Neural progenitor cell (in vitro differentiated cells): ENCODE data around the gene TUNAR. TPM values are rescaled to one million over a fixed set of nuclear protein-coding genes. Genes with fewer than 3 reads are reported as not detected.
A peak's percentile ranks its signal among the peaks of the same experiment; 100 is the strongest.

Source experiments
- DNase-seq: peaks from one replicate; pipeline ENCODE4 v3.0.0-alpha.2; 2016; ENCODE audit warnings: low spot score
- H2AFZ ChIP-seq: fragments of 200-600 bp; sonication (generic); replicated peaks from 2 replicates; pipeline ENCODE4 v1.6.1; 2016; ENCODE audit warnings: antibody characterized with exemption
- H3F3A ChIP-seq: fragments of 200-600 bp; sonication (generic); 2 replicates; pipeline ENCODE4 v1.6.1; 2016; ENCODE audit warnings: antibody characterized with exemption, low read depth
- H3K27ac ChIP-seq: fragments of 200-600 bp; sonication (generic); 2 replicates; pipeline ENCODE4 v1.5.1; 2016; ENCODE audit warnings: mild to moderate bottlenecking
- H3K27me3 ChIP-seq: fragments of 200-600 bp; sonication (generic); 2 replicates; pipeline ENCODE4 v1.6.1; 2016; ENCODE audit warnings: mild to moderate bottlenecking, moderate library complexity
- H3K36me3 ChIP-seq: fragments of 200-600 bp; sonication (generic); 2 replicates; pipeline ENCODE4 v1.5.1; 2016
- H3K4me1 ChIP-seq: fragments of 200-600 bp; sonication (generic); 2 replicates; pipeline ENCODE4 v1.6.1; 2016; ENCODE audit warnings: mixed run types
- H3K4me2 ChIP-seq: fragments of 200-600 bp; sonication (generic); 2 replicates; pipeline ENCODE4 v1.6.1; 2016
- H3K4me3 ChIP-seq: fragments of 200-600 bp; sonication (generic); 2 replicates; pipeline ENCODE4 v1.5.1; 2016
- H3K79me2 ChIP-seq: fragments of 200-600 bp; sonication (generic); 2 replicates; pipeline ENCODE4 v1.6.1; 2016; ENCODE audit warnings: low read depth
- H3K9ac ChIP-seq: fragments of 200-600 bp; sonication (generic); 2 replicates; pipeline ENCODE4 v1.6.1; 2016
- H3K9me3 ChIP-seq: fragments of 200-600 bp; sonication (generic); 2 replicates; pipeline ENCODE4 v1.5.1; 2016; ENCODE audit warnings: low read depth
- H4K20me1 ChIP-seq: fragments of 200-600 bp; sonication (generic); 2 replicates; pipeline ENCODE4 v1.6.1; 2016; ENCODE audit warnings: low read depth
- H3K27ac Mint-ChIP-seq: 3 replicates; pipeline ENCODE4 v1.8.0; 2021; ENCODE audit warnings: mixed read lengths
- H3K27me3 Mint-ChIP-seq: 2 replicates; pipeline ENCODE4 v1.8.0; 2022; ENCODE audit warnings: low read depth, mild to moderate bottlenecking, inconsistent platforms, moderate library complexity, mixed read lengths; ENCODE audit not compliant: insufficient read depth
- H3K36me3 Mint-ChIP-seq: 3 replicates; pipeline ENCODE4 v1.8.0; 2021; ENCODE audit warnings: mixed read lengths
- H3K4me1 Mint-ChIP-seq: 3 replicates; pipeline ENCODE4 v1.8.0; 2021; ENCODE audit warnings: mixed read lengths
- H3K4me3 Mint-ChIP-seq: 3 replicates; pipeline ENCODE4 v1.8.0; 2021; ENCODE audit warnings: mild to moderate bottlenecking, moderate library complexity, mixed read lengths
- H3K9me3 Mint-ChIP-seq: 3 replicates; pipeline ENCODE4 v1.8.0; 2020; ENCODE audit warnings: mixed read lengths
- EZH2 ChIP-seq: fragments of 200-600 bp; sonication (generic); IDR thresholded peaks from 2 replicates; pipeline ENCODE4 v1.6.1; 2017; ENCODE audit warnings: antibody characterized with exemption, mild to moderate bottlenecking, moderate library complexity
- EZH2phosphoT487 ChIP-seq: fragments of 200-600 bp; sonication (generic); IDR thresholded peaks from 2 replicates; pipeline ENCODE4 v1.6.1; 2017; ENCODE audit warnings: antibody characterized with exemption
- total RNA-seq: library from RNA; depleted of rRNA; stranded (reverse); fragments of >200 nt; gene quantifications from 2 replicates; pipeline ENCODE4 v1.2.3, GENCODE V29; 2015; ENCODE audit warnings: low replicate concordance
- TF ChIP-seq, protein P1 (sequence below): fragments of 200-600 bp; sonication (generic); IDR thresholded peaks from 2 replicates; pipeline ENCODE4 v1.5.1; 2017; ENCODE audit warnings: antibody characterized with exemption, mild to moderate bottlenecking

Gene TUNAR
- total RNA-seq, 1 donor from 2014 or later = 14.1 TPM

DNA sequence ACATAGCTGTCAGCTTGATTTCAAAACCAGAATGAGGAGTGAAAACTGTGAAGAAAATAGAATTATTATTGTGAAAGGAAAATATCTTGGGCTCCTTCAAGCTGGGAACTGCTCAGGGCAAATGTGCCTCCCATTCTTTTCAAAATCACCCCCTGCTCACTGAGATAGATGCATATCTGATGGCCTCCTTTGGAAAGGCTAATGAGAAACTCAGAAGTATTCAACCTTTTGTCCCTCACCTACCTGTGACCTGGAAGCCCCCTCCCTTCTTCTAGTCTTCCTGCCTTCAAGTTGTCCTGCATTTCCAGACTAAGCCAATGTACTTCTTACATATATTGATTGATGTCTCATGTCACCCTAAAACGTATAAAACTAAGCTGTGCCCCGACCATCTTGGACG lies 81.5 kb downstream of the TUNAR start:
- Mint-ChIP-seq H3K36me3 (no peaks in the 10 kb centered on the region), H3K27me3 (no peaks in the 10 kb centered on the region), H3K9me3 (no peaks in the 10 kb centered on the region), H3K27ac (no peak overlapping the region), H3K4me3 (no peak overlapping the region), H3K4me1 (peaks cover 42% of the 10 kb centered on the region)
- H3K9ac ChIP-seq = no peak overlapping the region
- no peak overlapping the region for H3K27ac ChIP-seq
- no peaks in the 10 kb centered on the region for H3K9me3 ChIP-seq
- no peak for DNase-seq
- H3K4me3 ChIP-seq = no peak overlapping the region
- H3K4me2 ChIP-seq = no peak overlapping the region
- H3K27me3 ChIP-seq = no peaks in the 10 kb centered on the region
- no peaks in the 10 kb centered on the region for H4K20me1 ChIP-seq
- peaks cover 20% of the 10 kb centered on the region for H3K4me1 ChIP-seq
- no peaks in the 10 kb centered on the region for H3F3A ChIP-seq
- H3K79me2 ChIP-seq = no peaks in the 10 kb centered on the region
- no peaks in the 10 kb centered on the region for H3K36me3 ChIP-seq
- H2AFZ ChIP-seq = no peak overlapping the region
- TF ChIP-seq, protein P1, sequence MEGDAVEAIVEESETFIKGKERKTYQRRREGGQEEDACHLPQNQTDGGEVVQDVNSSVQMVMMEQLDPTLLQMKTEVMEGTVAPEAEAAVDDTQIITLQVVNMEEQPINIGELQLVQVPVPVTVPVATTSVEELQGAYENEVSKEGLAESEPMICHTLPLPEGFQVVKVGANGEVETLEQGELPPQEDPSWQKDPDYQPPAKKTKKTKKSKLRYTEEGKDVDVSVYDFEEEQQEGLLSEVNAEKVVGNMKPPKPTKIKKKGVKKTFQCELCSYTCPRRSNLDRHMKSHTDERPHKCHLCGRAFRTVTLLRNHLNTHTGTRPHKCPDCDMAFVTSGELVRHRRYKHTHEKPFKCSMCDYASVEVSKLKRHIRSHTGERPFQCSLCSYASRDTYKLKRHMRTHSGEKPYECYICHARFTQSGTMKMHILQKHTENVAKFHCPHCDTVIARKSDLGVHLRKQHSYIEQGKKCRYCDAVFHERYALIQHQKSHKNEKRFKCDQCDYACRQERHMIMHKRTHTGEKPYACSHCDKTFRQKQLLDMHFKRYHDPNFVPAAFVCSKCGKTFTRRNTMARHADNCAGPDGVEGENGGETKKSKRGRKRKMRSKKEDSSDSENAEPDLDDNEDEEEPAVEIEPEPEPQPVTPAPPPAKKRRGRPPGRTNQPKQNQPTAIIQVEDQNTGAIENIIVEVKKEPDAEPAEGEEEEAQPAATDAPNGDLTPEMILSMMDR = no peak
- TF ChIP-seq EZH2 = no peak
- TF ChIP-seq EZH2phosphoT487 = no peak

- Histone ChIP-seq H3K79me2 (no peaks in the 10 kb centered on the region), H3K9me3 (no peaks in the 10 kb centered on the region), H3K9ac (no peak overlapping the region), H3K36me3 (no peaks in the 10 kb centered on the region), H3K4me3 (no peak overlapping the region), H3F3A (no peaks in the 10 kb centered on the region), H3K4me2 (no peak overlapping the region), H3K27ac (no peak overlapping the region), H2AFZ (no peak overlapping the region), H4K20me1 (no peaks in the 10 kb centered on the region), H3K4me1 (peaks cover 21% of the 10 kb centered on the region), H3K27me3 (no peaks in the 10 kb centered on the region)
- no peak for TF ChIP-seq EZH2
- no peak for TF ChIP-seq EZH2phosphoT487
- TF ChIP-seq, protein P1 = no peak
- Mint-ChIP-seq H3K9me3 (no peaks in the 10 kb centered on the region), H3K27me3 (no peaks in the 10 kb centered on the region), H3K36me3 (no peaks in the 10 kb centered on the region), H3K4me3 (no peak overlapping the region), H3K4me1 (peaks cover 51% of the 10 kb centered on the region), H3K27ac (no peak overlapping the region)
- DNase-seq = no peak
Measured at GRCh38 chr14:95959317-95959716, 82.7 kb downstream of the TUNAR start.

DNA sequence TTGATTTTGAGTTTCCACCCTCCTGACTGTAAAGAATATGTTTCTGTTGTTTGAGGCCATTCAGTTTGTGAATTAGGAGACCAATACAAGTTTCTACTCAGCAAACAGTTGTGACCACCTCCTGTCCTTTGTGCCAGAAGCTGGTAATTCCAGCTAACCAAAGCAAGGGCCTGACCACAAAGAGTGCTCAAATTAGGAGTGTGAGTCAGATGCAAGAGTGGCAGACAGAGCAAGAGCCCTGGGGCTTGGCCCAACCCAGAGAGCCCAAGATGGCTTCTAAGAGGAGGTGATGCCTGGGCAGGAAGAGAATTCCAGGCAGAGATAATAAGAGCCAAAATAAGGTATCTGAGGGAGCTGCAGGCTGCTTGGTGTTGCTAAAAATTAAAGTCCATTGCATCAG lies 84.8 kb downstream of the TUNAR start:
- no peaks in the 10 kb centered on the region for H3K27me3 Mint-ChIP-seq
- no peak for DNase-seq
- no peaks in the 10 kb centered on the region for H4K20me1 ChIP-seq
- no peak overlapping the region for H2AFZ ChIP-seq
- peak overlapping the region; percentile 65 for H3K27ac Mint-ChIP-seq
- H3K9ac ChIP-seq = no peak overlapping the region
- H3K9me3 Mint-ChIP-seq = peaks cover 5% of the 10 kb centered on the region
- H3K4me1 ChIP-seq = peaks cover 21% of the 10 kb centered on the region
- H3K36me3 ChIP-seq = no peaks in the 10 kb centered on the region
- peak overlapping the region; percentile 41 for H3K4me3 Mint-ChIP-seq
- no peaks in the 10 kb centered on the region for H3K9me3 ChIP-seq
- H3K4me2 ChIP-seq = peak overlapping the region; percentile 34
- H3K27ac ChIP-seq = no peak overlapping the region
- H3K4me1 Mint-ChIP-seq = peaks cover 51% of the 10 kb centered on the region
- H3K4me3 ChIP-seq = no peak overlapping the region
- no peaks in the 10 kb centered on the region for H3K79me2 ChIP-seq
- H3K27me3 ChIP-seq = no peaks in the 10 kb centered on the region
- H3K36me3 Mint-ChIP-seq = no peaks in the 10 kb centered on the region
- H3F3A ChIP-seq = no peaks in the 10 kb centered on the region
- TF ChIP-seq, protein P1 = no peak
- TF ChIP-seq EZH2phosphoT487 (no peak), EZH2 (no peak)
